K562 (cell line): ENCODE results near the gene DLX2. TPM values are rescaled to one million over a fixed set of nuclear protein-coding genes. Genes with fewer than 3 reads are reported as not detected.

Experiments used
- ATF6 ChIP-seq: sonication (generic); formaldehyde crosslinking; IDR thresholded peaks from 2 replicates; pipeline ENCODE4 v1.4.0; 2020; ENCODE audit warnings: mild to moderate bottlenecking, missing genetic modification reagents
- BCL6 ChIP-seq: fragments of 250-450 bp; sonication (Bioruptor Pico); IDR thresholded peaks from 2 replicates; pipeline ENCODE4 v1.4.0; 2020
- BMI1 ChIP-seq: fragments of 150-350 bp; IDR thresholded peaks from 2 replicates; pipeline ENCODE4 v1.6.1; 2014; ENCODE audit warnings: low read length
- CBFB ChIP-seq: sonication (generic); formaldehyde crosslinking; IDR thresholded peaks from 2 replicates; pipeline ENCODE4 v1.4.0; 2020; ENCODE audit warnings: mild to moderate bottlenecking, missing genetic modification reagents
- CBX2 ChIP-seq: fragments of 200-600 bp; sonication (generic); IDR thresholded peaks from one replicate; pipeline ENCODE4 v1.6.1; 2012; ENCODE audit warnings: mild to moderate bottlenecking, low read length, inconsistent platforms; ENCODE audit not compliant: insufficient read depth, poor library complexity, severe bottlenecking
- CHD1 ChIP-seq: fragments of 200-600 bp; sonication (generic); IDR thresholded peaks from one replicate; pipeline ENCODE4 v1.6.1; 2012; ENCODE audit warnings: mild to moderate bottlenecking, moderate library complexity, low read length, inconsistent platforms
- CHD2 ChIP-seq: IDR thresholded peaks from 2 replicates; pipeline ENCODE4 v1.6.1; 2011; ENCODE audit warnings: low read depth, low read length
- DEAF1 ChIP-seq: fragments of 450-650 bp; formaldehyde crosslinking; IDR thresholded peaks from 2 replicates; pipeline ENCODE4 v1.4.0; 2020; ENCODE audit warnings: mild to moderate bottlenecking, moderate library complexity
- ESRRA ChIP-seq: fragments of 450-650 bp; IDR thresholded peaks from 2 replicates; pipeline ENCODE4 v1.6.1; 2014; ENCODE audit warnings: low read depth, mild to moderate bottlenecking, moderate library complexity, borderline replicate concordance
- FOXO4 ChIP-seq: fragments of 450-650 bp; formaldehyde crosslinking; IDR thresholded peaks from 2 replicates; pipeline ENCODE4 v1.4.0; 2020; ENCODE audit warnings: mild to moderate bottlenecking, moderate library complexity
- GABPB2 ChIP-seq: fragments of 250-450 bp; sonication (Bioruptor Pico); conservative IDR thresholded peaks from 2 replicates; pipeline ENCODE4 v1.5.1; 2021; ENCODE audit warnings: mild to moderate bottlenecking
- HNRNPLL ChIP-seq: fragments of 200-400 bp; formaldehyde crosslinking; IDR thresholded peaks from 2 replicates; pipeline ENCODE4 v1.6.1; 2017; ENCODE audit warnings: low read length, low read depth, mild to moderate bottlenecking; ENCODE audit not compliant: poor library complexity, severe bottlenecking
- KAT8 ChIP-seq: fragments of 450-650 bp; IDR thresholded peaks from 2 replicates; pipeline ENCODE4 v1.6.1; 2016; ENCODE audit warnings: low read depth, mild to moderate bottlenecking
- MAFF ChIP-seq: IDR thresholded peaks from 2 replicates; pipeline ENCODE4 v1.6.1; 2012; ENCODE audit warnings: low read length, improper control_type of control experiment
- MNT ChIP-seq, 2 experiments: fragments of 450-650 bp; conservative IDR thresholded peaks; 2 replicates each; pipeline ENCODE4 v1.6.1; 2017; ENCODE audit warnings: mild to moderate bottlenecking in 2 of 2, moderate library complexity in 2 of 2
- NBN ChIP-seq: fragments of 450-650 bp; IDR thresholded peaks from 2 replicates; pipeline ENCODE4 v1.6.1; 2016; ENCODE audit warnings: low read depth, mild to moderate bottlenecking
- NFIX ChIP-seq: fragments of 250-450 bp; sonication (Bioruptor Pico); IDR thresholded peaks from 2 replicates; pipeline ENCODE4 v1.4.0; 2020; ENCODE audit warnings: low read depth, mild to moderate bottlenecking, moderate library complexity
- NUFIP1 ChIP-seq: fragments of 450-650 bp; IDR thresholded peaks from 2 replicates; pipeline ENCODE4 v1.6.1; 2018; ENCODE audit not compliant: partially characterized antibody
- PCBP1 ChIP-seq: fragments of 200-400 bp; formaldehyde crosslinking; IDR thresholded peaks from 2 replicates; pipeline ENCODE4 v1.6.1; 2018; ENCODE audit warnings: mild to moderate bottlenecking, low read depth, low read length; ENCODE audit not compliant: poor library complexity, severe bottlenecking
- TAF15 ChIP-seq: fragments of 200-400 bp; formaldehyde crosslinking; IDR thresholded peaks from 2 replicates; pipeline ENCODE4 v1.6.1; 2017; ENCODE audit warnings: mild to moderate bottlenecking, low read depth, low read length, moderate library complexity
- THAP7 ChIP-seq: fragments of 250-450 bp; sonication (Bioruptor Pico); IDR thresholded peaks from 2 replicates; pipeline ENCODE4 v1.5.0; 2021
- ZNF76 ChIP-seq: fragments of 250-450 bp; sonication (Bioruptor Pico); IDR thresholded peaks from 2 replicates; pipeline ENCODE4 v1.4.0; 2020; ENCODE audit warnings: mild to moderate bottlenecking, moderate library complexity, borderline replicate concordance
- polyA plus RNA-seq, 8 experiments: library from polyadenylated mRNA; depleted of rRNA in 4 of 8; stranded (reverse) in 5 of 8; unstranded in 3 of 8; fragments of >200 nt; fragmentation: Nextera tagmentation in 2 of 8; fragmentation: Illumina TruSeq in 1 of 8; extraction: Ambion mirVana in 2 of 8; extraction: Trizol in 1 of 8; gene quantifications; 2 replicates each; pipeline versions ENCODE4 v1.2.1 to v1.2.3, GENCODE V29; 2011 to 2014; ENCODE audit warnings: inconsistent platforms in 1 of 8, missing spikeins in 1 of 8
- total RNA-seq, 7 experiments: library from RNA; depleted of rRNA in 6 of 7; stranded (reverse); fragments of >200 nt in 6 of 7; fragmentation: Illumina TruSeq in 2 of 7; extraction: Trizol in 2 of 7; gene quantifications; 2 replicates each; pipeline versions ENCODE4 v1.2.1 to v1.2.3, GENCODE V29; 2011 to 2021; ENCODE audit warnings: low replicate concordance in 1 of 7

DLX2 gene
- total and polyA plus RNA-seq, 9 of the 15 experiments (the other 6 are each of a cell fraction or from before 2014, with no cell fraction given), result 0.14 to 4.3 (median 0.86) TPM

- TF ChIP-seq PCBP1 (peak; percentile 26), CBX2 (no peak), ZNF76 (CRISPR knock-in tag) (no peak), BMI1 (no peak), FOXO4 (CRISPR knock-in tag) (no peak), DEAF1 (CRISPR knock-in tag) (no peak), ESRRA (no peak), CHD2 (peak; percentile 93), HNRNPLL (no peak), CHD1 (no peak), CBFB (CRISPR knock-in tag) (peak; percentile 69; the same call in 1 of the 2 replicates), MAFF (0 out of 2 replicates have a peak, but pooled peaks have one; percentile 29), ATF6 (0 out of 2 replicates have a peak, but pooled peaks have one; percentile 47), BCL6 (no peak), GABPB2 (no peak), KAT8 (no peak), NBN (no peak), NFIX (CRISPR knock-in tag) (no peak), THAP7 (CRISPR knock-in tag) (no peak), TAF15 (no peak), MNT (conservative IDR thresholded peaks at IDR 0.05) (no peak; a peak in 1 of 4 replicates), NUFIP1 (no peak)
Measured at GRCh38 chr2:172085460-172086159, 17.1 kb downstream of the DLX2 start, which contains the start of gene DLX1 (continued).
